Left forelimb (tissue), 1 donor: ENCODE results near the gene ATP6V1F.
"Not testable (repeated sequence)": the region's sequence is repeated elsewhere in the genome, so short reads cannot be mapped to it uniquely, and the experiment has no call there.

Experiments used
- DNase-seq: peaks from one replicate; pipeline ENCODE4 v3.0.0-alpha.2; 2018; ENCODE audit warnings: low spot score

The ATP6V1F gene

GRCh38 chr7:128900237-128900636, 37.6 kb downstream of the ATP6V1F start:
- DNase-seq = no peak

GRCh38 chr7:128902761-128903585, 40.3 kb downstream of the ATP6V1F start:
- DNase-seq = no peak

GRCh38 chr7:128903621-128904361, 41.1 kb downstream of the ATP6V1F start:
- DNase-seq = peak; percentile 62

GRCh38 chr7:128904381-128905197, 41.9 kb downstream of the ATP6V1F start:
- no peak for DNase-seq

GRCh38 chr7:128906001-128906765, 43.5 kb downstream of the ATP6V1F start:
- no peak for DNase-seq

GRCh38 chr7:128906766-128907559, 44.3 kb downstream of the ATP6V1F start:
- no peak for DNase-seq

- DNase-seq = peak; percentile 41
Observed at GRCh38 chr7:128908750-128909624, 46.3 kb downstream of the ATP6V1F start.

GRCh38 chr7:128909625-128910568, 47.2 kb downstream of the ATP6V1F start:
- DNase-seq = peak; percentile 66

GRCh38 chr7:128910569-128910945, 47.9 kb downstream of the ATP6V1F start, which contains the start of gene KCP:
Gene KCP (minus strand): TSS chr7:128910709. CDS start chr7:128910676, 33 bp downstream.
- DNase-seq = peak; percentile 65

GRCh38 chr7:128911423-128912031, 48.9 kb downstream of the ATP6V1F start:
- peak; percentile 66 for DNase-seq

- peak; percentile 59 for DNase-seq
Observed at GRCh38 chr7:128912281-128912680, 49.6 kb downstream of the ATP6V1F start.

- not testable (repeated sequence) for DNase-seq
Observed at GRCh38 chr7:128912709-128913495, 50.2 kb downstream of the ATP6V1F start.

- peak; percentile 56 for DNase-seq
Observed at GRCh38 chr7:128913870-128914565, 51.4 kb downstream of the ATP6V1F start.

GRCh38 chr7:128914566-128915151, 52.0 kb downstream of the ATP6V1F start:
- peak; percentile 63 for DNase-seq

- DNase-seq = peak; percentile 42
Observed at GRCh38 chr7:128915271-128915819, 52.7 kb downstream of the ATP6V1F start.
